CD4-positive, alpha-beta T cell treated with Interleukin-10 for 1 hour (primary cell): ENCODE measurements around the gene CEBPA.
A peak's percentile ranks its signal among the peaks of the same experiment; 100 is the strongest.
"Not testable (repeated sequence)": the region's sequence is repeated elsewhere in the genome, so short reads cannot be mapped to it uniquely, and the experiment has no call there.

Source experiments
- DNase-seq: peaks from one replicate; pipeline ENCODE4 v3.0.0-alpha.2; 2020

CEBPA gene

GRCh38 chr19:33300009-33300893, 2.1 kb downstream of the CEBPA start:
- no peak for DNase-seq

GRCh38 chr19:33299051-33299688, 3.2 kb downstream of the CEBPA start:
- no peak for DNase-seq

- no peak for DNase-seq
Observed at GRCh38 chr19:33298146-33298911, 4.0 kb downstream of the CEBPA start.

DNA sequence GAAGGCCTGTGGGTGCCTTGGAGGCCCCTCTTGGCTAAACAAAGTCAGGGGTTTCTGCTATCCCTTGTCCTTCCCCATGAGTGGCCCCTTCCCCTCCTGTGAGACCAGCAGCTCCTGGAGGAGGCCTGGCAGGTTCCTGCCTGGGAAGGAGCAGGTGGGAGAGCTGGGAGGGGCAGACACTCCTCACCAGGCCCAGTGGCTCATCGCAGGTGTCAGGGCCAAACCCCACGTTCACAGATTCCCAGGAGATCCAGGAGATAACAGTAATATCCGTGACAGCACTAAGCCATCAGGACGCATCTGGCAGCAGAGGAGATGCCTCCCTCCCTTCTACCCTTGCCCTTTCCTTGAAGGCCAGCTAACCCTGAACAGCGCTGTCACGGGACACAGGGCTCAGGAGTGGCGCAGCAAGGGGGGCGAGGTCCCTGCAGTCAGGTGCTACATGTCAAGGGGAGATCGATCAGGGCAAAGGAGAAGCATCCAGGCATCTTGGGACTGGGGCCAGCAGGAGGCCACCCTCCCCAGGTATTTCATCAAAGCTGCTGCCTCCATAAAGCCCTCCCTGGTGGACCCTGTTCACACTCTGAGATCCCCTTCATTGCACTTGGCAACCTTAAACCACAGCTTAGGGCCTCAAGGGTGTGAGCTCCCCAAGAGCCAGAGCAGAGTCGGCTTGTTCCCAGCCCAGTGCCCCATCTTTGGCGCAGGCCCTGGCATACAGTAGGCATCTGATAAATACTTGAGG, 4.8 kb downstream of the CEBPA start:
- no peak for DNase-seq

DNA sequence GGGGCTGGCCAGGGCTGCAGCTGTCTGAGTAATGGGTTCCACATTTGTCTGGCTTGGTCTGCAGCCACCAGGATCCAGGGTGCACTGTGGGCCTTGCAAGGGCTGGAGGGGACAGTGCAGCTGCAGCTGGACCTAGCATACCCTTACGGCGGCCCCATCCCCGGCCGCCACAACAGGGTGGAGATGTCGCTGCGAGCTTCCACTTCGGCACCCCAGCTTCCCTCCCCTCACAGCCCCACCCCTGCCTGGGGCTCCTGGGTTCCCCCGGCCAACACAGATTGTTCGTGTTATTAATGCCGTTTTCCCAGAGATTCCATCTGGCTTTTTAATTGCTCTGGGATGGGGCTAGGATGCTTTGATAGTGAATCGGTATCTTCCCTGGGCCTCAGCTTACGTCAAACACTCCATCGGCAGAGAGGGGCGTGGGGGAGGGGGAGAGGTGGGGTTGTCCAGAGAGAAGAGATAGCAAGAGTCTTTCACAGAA, 5.8 kb downstream of the CEBPA start:
- DNase-seq, result no peak

DNA sequence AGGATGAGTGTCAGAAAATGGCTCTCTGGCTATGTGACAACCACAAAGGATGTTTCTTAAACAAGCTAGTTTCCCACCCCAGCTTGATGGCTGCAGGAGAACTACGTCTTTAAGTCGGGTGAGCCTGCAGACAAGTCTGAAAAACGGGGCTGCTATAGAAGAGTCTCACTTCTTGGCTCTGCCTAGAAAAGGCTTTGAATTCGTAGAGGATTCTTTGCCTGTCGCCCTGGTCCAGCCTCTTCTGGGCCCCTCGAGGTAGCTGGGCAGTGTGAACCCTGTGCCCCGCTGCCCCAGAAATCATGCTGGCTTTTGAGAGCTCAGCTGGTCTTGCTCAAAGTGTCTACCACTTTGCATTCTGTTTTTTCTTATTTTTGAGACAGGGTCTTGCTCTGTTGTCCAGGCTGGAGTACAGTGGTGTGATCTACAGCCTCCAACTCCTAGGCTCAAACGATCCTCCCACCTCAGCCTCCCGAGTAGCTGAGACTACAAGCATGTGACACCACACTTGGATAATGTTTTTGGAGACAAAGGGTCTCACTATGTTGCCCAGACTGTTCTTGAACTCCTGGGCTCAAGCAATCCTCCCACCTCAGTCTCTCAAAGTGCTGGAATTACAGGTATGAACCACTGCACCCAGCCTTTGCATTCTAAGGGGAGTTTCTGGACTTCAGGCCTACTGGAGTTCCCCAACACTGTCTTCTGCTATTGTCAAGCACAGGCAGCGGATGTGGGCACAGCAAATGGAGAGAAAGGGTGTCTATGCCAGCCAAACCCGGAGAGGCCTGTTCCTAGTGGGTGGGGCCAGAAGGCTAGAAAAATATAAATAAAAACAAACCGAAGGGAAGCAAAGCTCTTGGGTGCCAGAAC, 6.5 kb downstream of the CEBPA start:
- DNase-seq, result peak; percentile 34

DNA sequence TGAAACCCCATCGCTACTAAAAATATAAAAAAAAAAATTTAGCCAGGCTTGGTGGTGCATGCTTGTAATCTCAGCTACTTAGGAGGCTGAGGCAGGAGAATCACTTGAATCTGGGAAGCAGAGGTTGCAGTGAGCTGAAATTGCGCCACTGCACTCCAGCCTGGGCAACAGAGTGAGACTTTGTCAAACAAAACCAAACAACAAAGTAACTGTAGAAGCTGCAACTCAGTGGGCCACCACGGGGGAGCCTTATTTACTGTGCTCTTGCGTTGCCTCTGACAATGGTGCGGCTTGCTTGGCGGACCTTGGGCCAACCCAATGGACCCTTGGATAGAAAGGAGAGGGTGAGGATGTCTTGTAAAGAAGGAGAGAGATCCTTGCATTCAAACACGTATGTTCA, 7.3 kb downstream of the CEBPA start:
- not testable (repeated sequence) for DNase-seq

DNA sequence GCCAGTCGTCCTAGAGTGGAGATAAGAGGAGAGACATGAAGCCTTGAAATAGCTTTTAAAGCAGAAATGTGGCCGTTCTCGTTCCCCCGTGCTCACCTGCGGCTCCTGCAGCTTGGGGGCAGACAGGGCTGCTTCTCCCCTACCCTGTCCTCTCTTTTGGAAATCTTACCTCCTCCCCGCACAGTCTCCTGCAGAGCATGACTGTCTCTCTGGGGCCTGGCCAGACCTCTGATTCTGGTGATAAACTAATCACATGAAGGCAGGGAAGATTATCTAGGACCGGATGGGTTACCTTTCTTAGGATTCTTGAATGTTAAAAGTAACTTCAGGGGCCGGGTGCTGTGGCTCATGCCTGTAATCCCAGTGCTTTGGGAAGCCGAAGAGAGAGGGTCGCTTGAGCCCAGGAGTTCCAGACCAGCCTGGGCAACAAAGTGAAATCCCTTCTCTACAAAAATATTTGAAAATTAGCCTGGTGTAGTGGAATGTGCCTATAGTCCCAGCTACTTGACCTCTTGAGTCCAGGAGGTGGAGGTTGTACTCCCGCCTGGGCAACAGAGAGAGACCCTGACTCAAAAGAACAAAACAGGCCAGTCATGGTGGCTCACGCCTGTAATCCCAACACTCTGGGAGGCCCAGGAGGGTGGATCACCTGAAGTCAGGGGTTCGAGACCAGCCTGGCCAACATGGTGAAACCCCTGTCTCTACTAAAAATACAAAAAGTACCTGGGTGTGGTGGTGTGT, 8.1 kb downstream of the CEBPA start:
- DNase-seq, result no peak

DNA sequence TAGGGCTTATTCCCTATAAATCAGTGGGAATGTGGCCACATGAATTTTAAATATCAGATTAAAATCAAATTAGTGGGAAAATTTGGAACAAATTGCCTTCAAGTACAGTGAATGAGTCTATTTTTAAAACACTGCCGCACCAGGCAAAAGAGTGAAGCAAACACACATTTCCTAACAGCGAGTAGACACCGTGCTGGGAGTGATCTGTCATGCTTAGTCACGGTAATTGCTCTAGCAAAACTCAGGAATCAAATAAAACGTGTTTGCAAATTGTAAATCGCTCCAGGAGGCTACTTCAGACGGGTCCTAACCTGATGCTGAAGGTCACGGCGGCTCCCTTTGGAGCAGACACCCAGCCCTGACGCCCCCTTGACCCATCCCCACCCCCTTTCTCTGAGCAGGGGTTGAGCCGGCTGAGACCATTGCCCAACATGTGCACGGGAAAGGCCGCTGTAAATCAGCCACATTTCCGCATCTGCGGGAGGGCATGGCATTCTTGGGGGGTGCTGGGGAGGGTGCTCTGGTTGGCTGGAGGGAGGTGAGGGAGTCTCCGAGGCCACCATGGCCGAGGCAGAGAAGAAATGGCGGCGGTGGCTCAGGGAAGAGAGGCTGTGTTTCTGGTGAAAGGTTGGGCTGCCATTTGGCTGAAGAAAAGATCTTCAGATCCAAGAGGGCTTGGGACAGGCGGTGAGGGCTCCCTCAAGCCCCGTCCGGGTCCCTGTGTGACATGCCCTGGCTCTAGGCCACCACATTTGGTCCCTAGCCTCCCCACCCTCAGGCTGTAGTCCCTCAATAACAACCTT, 8.9 kb downstream of the CEBPA start:
- DNase-seq, result no peak

DNA sequence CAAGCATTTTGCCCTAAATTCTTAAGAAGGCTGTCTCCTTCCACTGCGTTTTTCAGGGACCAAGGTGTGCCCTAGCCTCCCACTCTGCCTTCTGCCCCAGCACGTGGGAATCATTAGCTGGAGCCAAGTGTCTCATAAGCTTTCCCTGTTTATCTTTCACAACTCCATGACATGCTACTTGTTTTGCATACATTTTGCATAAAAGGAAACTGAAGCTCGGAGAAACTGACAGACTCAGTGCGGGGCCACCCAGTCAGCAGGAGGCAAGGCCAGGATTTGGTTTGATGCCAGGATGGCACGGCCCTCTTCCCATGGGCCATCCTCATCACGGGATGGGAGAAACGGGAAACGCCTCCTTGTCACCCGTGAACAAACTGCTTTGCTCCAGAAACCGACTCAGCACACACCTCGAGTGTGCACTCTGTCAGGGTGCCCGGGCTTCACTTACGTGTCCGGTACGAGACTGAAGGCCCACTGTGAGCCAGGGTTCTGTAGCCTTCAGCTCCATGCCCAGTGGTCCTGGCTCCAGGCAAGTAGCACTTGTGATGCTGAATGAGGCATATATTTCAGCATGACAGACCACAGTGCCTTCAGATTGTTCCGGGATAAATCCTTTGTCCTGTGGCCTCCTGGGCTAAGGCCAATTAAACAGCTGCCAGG, 9.6 kb downstream of the CEBPA start:
- no peak for DNase-seq

DNA sequence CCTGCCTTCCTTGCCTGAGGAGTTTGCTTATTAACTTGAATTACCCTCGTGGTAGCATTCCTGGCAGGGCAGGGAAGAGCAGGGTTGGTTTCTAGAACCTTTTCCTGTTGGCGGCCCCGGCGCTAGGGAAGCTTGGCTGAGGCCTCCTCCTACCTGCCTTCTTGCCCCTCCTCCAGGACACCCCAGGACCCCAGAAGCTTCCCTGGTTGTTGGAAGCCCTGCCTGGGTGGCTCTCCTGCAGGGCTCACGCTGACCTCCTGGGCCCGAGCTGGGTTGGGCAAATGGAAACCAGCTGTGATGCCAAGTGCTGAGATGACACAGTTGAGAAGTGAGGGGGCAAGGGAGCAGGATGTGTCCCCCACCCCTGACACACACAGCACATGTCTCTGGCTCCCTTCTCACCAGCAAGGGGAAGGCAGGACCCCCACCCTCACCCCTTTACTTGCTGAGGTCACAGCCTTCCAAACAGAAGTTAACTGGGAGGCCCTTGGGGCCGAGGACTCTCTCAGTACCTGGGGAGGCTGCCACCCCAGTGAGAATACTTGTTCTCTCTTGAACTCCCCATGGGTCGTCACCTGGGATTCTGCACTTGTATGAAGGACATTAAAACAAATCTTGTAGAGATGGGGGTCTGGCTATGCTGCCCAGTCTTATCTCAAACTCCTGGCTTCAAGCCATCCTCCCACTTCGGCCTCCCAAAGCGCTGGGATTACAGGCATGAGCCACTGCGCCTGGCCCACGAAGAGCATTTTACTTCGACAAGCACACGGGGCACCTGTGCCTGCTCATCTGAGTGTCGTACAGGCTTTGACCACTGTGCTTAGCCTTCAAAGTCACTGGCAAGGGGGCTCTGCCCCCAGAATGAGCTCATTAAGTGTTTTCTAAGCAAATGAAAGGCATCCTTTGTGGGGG, 10.5 kb downstream of the CEBPA start:
- no peak for DNase-seq

- DNase-seq, result no peak
Observed at GRCh38 chr19:33290956-33291622, 11.2 kb downstream of the CEBPA start.

DNA sequence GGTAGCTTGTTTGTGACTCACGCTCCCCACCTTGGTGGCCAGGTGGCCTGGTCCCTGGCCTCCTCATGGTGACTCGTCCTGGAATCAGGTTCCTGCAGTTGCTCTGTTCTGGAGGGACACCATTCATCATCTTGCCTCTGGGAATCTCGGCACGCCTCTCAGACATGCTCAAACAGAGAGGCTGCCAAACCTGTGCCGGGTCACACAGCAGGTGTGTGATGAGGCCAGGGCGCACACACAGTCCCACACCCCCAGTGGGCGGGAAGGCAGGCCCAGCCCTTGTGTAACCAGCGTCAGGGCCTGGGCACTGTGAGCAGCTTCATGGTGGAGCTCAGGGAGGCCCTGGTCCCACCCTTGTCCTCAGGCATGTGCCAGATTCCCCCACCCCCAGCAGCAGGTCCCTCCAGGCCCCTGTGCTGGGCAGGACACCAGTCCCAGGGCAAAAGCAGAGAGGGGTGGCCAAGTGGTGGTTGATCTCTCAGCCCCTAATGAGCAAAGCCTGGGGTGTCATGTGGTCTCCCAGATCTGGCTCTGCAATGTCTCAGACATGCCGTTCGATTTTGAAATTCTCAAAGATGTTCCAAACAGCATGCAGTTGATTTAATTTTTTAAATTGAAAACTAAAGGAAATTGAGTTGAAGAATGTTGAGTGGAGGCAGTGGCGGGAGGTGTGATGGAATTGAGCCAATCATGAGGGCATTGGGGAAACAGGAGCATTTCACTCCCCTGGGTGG, 12.1 kb downstream of the CEBPA start:
- no peak for DNase-seq

- no peak for DNase-seq
Observed at GRCh38 chr19:33289261-33289660, 13.1 kb downstream of the CEBPA start.

DNA sequence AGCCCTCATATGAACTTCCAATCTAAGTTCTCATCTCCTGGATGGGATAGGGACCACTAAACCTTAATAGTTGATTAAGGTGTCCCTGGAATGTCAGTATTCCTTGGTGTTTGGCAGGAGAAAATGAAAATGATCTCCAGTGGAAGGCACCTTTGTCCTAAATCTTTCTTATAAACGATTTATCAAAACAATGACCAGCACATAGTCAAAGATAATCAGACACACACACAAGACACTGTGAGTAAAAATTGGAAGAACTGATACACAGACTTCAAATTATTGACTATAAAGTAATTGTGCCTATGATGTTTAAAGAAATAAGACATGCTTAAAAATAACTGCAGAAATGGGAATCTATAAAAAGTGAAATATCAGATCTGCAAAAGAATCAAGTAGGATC, 13.7 kb downstream of the CEBPA start:
- DNase-seq, result no peak

DNA sequence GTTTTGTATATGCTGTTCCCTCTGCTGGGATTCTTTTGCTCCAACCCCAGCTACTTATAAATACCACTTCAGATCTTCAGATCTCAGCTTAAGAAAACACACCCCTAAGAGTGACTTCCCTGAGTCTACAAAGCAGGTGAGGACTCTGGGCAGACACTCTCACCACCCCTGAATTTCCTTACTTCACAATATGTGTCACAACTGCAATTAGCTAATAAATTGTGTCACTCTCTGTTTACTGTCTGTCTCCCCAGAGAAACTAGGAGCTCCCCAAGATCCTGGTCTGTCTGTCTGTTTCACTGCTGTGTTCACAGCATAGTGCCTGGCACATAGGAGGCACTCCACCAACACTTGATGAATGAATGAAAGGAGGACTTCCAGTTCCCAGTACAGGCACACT, 14.4 kb downstream of the CEBPA start:
- DNase-seq, result no peak

DNA sequence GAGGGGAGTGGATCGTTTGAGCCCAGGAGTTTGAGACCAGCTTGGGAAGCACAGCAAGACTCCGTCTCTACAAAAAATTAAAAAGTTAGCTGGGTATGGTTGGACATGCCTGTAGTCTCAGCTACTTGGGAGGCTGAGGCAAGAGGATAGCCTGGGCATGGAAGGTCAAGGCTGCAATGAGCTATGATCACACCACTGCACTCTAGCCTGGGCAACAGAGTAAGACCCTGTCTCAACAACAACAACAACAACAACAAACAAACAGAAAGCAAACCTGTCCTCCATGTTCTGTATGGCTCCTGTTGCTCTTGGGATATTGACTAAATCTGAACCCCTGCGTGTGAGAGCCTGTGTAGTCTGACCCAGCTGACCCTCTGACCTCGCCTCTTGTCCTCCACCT, 14.9 kb downstream of the CEBPA start:
- DNase-seq, result no peak
